SK-N-SH (cell line): ENCODE data around the gene DDIT3. TPM values are rescaled to one million over a fixed set of nuclear protein-coding genes. Genes with fewer than 3 reads are reported as not detected.

Source experiments
- CTCF ChIA-PET: fragments of 300-600, 350-600 bp; formaldehyde crosslinking; extraction: SDS; loops from one replicate; lab custom pipeline; 2021; lab: Yijun Ruan, JAX
- POLR2A ChIA-PET: fragments of 350-600 bp; sonication (Branson Sonifier 250); formaldehyde crosslinking; extraction: SDS; loops from one replicate; lab custom pipeline; 2020; ENCODE audit warnings: antibody characterized with exemption, inconsistent platforms; lab: Yijun Ruan, JAX
- DNase-seq: peaks from one replicate; pipeline ENCODE4 v3.0.0; 2012
- H2AFZ ChIP-seq: fragments of 200-600 bp; sonication (generic); 2 replicates; pipeline ENCODE4 v1.8.1; 2016; ENCODE audit warnings: antibody characterized with exemption, mild to moderate bottlenecking, low read depth
- H3F3A ChIP-seq: fragments of 200-600 bp; sonication (generic); replicated peaks from 2 replicates; pipeline ENCODE3; 2016; ENCODE audit warnings: antibody characterized with exemption, mild to moderate bottlenecking; ENCODE audit not compliant: insufficient read depth
- H3K27ac ChIP-seq, 2 experiments: fragments of 200-500 bp in 1 of 2; fragments of 200-600 bp in 1 of 2; sonication (Bioruptor generic) in 1 of 2; sonication (generic), shearing (Covaris generic) in 1 of 2; 2 replicates each; pipeline versions ENCODE4 v1.5.1 to v1.6.1; 2014 to 2016; ENCODE audit warnings: low read depth in 2 of 2, inconsistent platforms in 1 of 2, low read length in 1 of 2, mild to moderate bottlenecking in 1 of 2, mixed read lengths in 1 of 2
- H3K27me3 ChIP-seq: fragments of 200-600 bp; sonication (generic), shearing (Covaris generic); 2 replicates; pipeline ENCODE4 v1.6.1; 2016; ENCODE audit warnings: mixed run types; ENCODE audit not compliant: insufficient read depth
- H3K36me3 ChIP-seq, 2 experiments: fragments of 200-500 bp in 1 of 2; fragments of 200-600 bp in 1 of 2; sonication (Bioruptor generic) in 1 of 2; sonication (generic) in 1 of 2; replicated peaks in 1 of 2; 2 replicates each; pipeline versions ENCODE3 to v1.5.1; 2014 to 2016; ENCODE audit warnings: low read length in 1 of 2, mild to moderate bottlenecking in 1 of 2; ENCODE audit not compliant: insufficient read depth in 2 of 2, control insufficient read depth in 1 of 2
- H3K4me1 ChIP-seq, 2 experiments: fragments of 200-500 bp in 1 of 2; fragments of 200-600 bp in 1 of 2; sonication (Bioruptor generic) in 1 of 2; sonication (generic), shearing (Covaris generic) in 1 of 2; 2 replicates each; pipeline versions ENCODE4 v1.5.1 to v1.6.1; 2014 to 2016; ENCODE audit warnings: low read depth in 1 of 2, low read length in 1 of 2, mixed run types in 1 of 2; ENCODE audit not compliant: insufficient read depth in 2 of 2, control insufficient read depth in 1 of 2
- H3K4me2 ChIP-seq: fragments of 200-600 bp; sonication (generic), shearing (Covaris generic); 2 replicates; pipeline ENCODE4 v1.6.1; 2017; ENCODE audit warnings: mixed run types
- H3K4me3 ChIP-seq, 2 experiments: fragments of 200-500 bp in 1 of 2; fragments of 200-600 bp in 1 of 2; sonication (Bioruptor generic) in 1 of 2; sonication (generic), shearing (Covaris generic) in 1 of 2; 2 replicates each; pipeline versions ENCODE4 v1.5.1 to v1.8.1; 2014 to 2016; ENCODE audit warnings: low read depth in 2 of 2, inconsistent platforms in 1 of 2, low read length in 1 of 2, mild to moderate bottlenecking in 1 of 2, mixed read lengths in 1 of 2, moderate library complexity in 1 of 2
- H3K79me2 ChIP-seq: fragments of 200-600 bp; sonication (generic); 2 replicates; pipeline ENCODE4 v1.8.1; 2017; ENCODE audit warnings: mild to moderate bottlenecking; ENCODE audit not compliant: insufficient read depth
- H3K9ac ChIP-seq: fragments of 200-600 bp; sonication (generic); 2 replicates; pipeline ENCODE4 v1.6.1; 2017; ENCODE audit warnings: mixed run types
- H3K9me2 ChIP-seq: fragments of 200-600 bp; sonication (generic); 2 replicates; pipeline ENCODE4 v1.6.1; 2017; ENCODE audit warnings: mixed run types
- H3K9me3 ChIP-seq: fragments of 200-600 bp; sonication (generic); 2 replicates; pipeline ENCODE4 v1.6.1; 2017; ENCODE audit warnings: mixed run types, mild to moderate bottlenecking, moderate library complexity
- H4K20me1 ChIP-seq: fragments of 200-600 bp; sonication (generic); 2 replicates; pipeline ENCODE4 v1.6.1; 2017; ENCODE audit warnings: mild to moderate bottlenecking, mixed run types; ENCODE audit not compliant: insufficient read depth
- CHD2 ChIP-seq: fragments of 150-350 bp; IDR thresholded peaks from 2 replicates; pipeline ENCODE4 v1.6.1; 2018; ENCODE audit warnings: low read length; ENCODE audit not compliant: partially characterized antibody
- CTCF ChIP-seq: fragments of 200-600 bp; sonication (generic); IDR thresholded peaks from 2 replicates; pipeline ENCODE4 v1.6.1; 2017; ENCODE audit warnings: antibody characterized with exemption, mild to moderate bottlenecking, moderate library complexity
- ELF1 ChIP-seq: IDR thresholded peaks from 2 replicates; pipeline ENCODE4 v1.4.0; 2012
- FOSL2 ChIP-seq: IDR thresholded peaks from 2 replicates; pipeline ENCODE4 v1.4.0; 2012; ENCODE audit warnings: low read depth, mild to moderate bottlenecking, moderate library complexity, borderline replicate concordance
- IRF3 ChIP-seq: fragments of 150-350 bp; IDR thresholded peaks from 2 replicates; pipeline ENCODE4 v1.6.1; 2016; ENCODE audit warnings: mild to moderate bottlenecking, low read depth, low read length
- MAX ChIP-seq: IDR thresholded peaks from 2 replicates; pipeline ENCODE4 v1.4.0; 2012; ENCODE audit warnings: low read depth
- MEF2A ChIP-seq: IDR thresholded peaks from 2 replicates; pipeline ENCODE4 v1.4.0; 2012; ENCODE audit warnings: low read depth, borderline replicate concordance
- MXI1 ChIP-seq: IDR thresholded peaks from 2 replicates; pipeline ENCODE4 v1.6.1; 2012; ENCODE audit warnings: mild to moderate bottlenecking, low read depth, low read length, improper control_type of control experiment
- NFIC ChIP-seq: IDR thresholded peaks from 2 replicates; pipeline ENCODE4 v1.4.0; 2012; ENCODE audit warnings: borderline replicate concordance
- NRF1 ChIP-seq: IDR thresholded peaks from 2 replicates; pipeline ENCODE4 v1.6.1; 2012; ENCODE audit warnings: low read depth, mild to moderate bottlenecking, low read length
- PBX3 ChIP-seq: IDR thresholded peaks from 2 replicates; pipeline ENCODE4; 2012
- POLR2AphosphoS5 ChIP-seq: IDR thresholded peaks from 2 replicates; pipeline ENCODE4 v1.6.1; 2012; ENCODE audit warnings: low read depth, low read length
- RAD21 ChIP-seq: IDR thresholded peaks from 2 replicates; pipeline ENCODE4 v1.6.1; 2012; ENCODE audit warnings: mild to moderate bottlenecking, low read length
- RCOR1 ChIP-seq: fragments of 150-350 bp; IDR thresholded peaks from 2 replicates; pipeline ENCODE4 v1.6.1; 2017; ENCODE audit warnings: antibody characterized with exemption, low read length
- REST ChIP-seq: IDR thresholded peaks from 2 replicates; pipeline ENCODE4 v1.6.1; 2012; ENCODE audit warnings: mild to moderate bottlenecking, low read depth, low read length, moderate library complexity
- RXRA ChIP-seq: IDR thresholded peaks from 2 replicates; pipeline ENCODE4 v1.4.0; 2012; ENCODE audit warnings: low read depth, mild to moderate bottlenecking, borderline replicate concordance
- ZBTB33 ChIP-seq: IDR thresholded peaks from 2 replicates; pipeline ENCODE4 v1.4.0; 2012; ENCODE audit warnings: low read depth, borderline replicate concordance
- WGBS: methylation state at CpG from one replicate; pipeline ENCODE4 v1.1.6; 2017; ENCODE audit warnings: low lambda C conversion rate; 5-methylcytosine and 5-hydroxymethylcytosine counted together
- polyA plus RNA-seq, 3 experiments: library from polyadenylated mRNA; depleted of rRNA; stranded (reverse); fragments of >200 nt; gene quantifications; 2 replicates each; pipeline ENCODE4 v1.2.3, GENCODE V29; 2012

The DDIT3 gene
- polyA plus RNA-seq, 1 of the 3 experiments (the other 2 are of a cell fraction), result 26.3 TPM

- WGBS, result 87% methylated on average over 4 of the region's 4 CpGs
- H3F3A ChIP-seq, result peaks cover 23% of the 10 kb centered on the region
- DNase-seq, result no peak
- H4K20me1 ChIP-seq, result peaks cover 9% of the 10 kb centered on the region; the same call in 1 of the 2 replicates
- H3K27ac ChIP-seq, result no peak overlapping the region
- H2AFZ ChIP-seq, result no peak overlapping the region
- no peak overlapping the region for H3K4me3 ChIP-seq
- H3K4me2 ChIP-seq, result no peak overlapping the region
- peaks cover 11 to 26% of the 10 kb centered on the region in 2 experiments for H3K4me1 ChIP-seq
- no peaks in the 10 kb centered on the region for H3K27me3 ChIP-seq
- POLR2A ChIA-PET, result interaction anchor here (1.1 to 1.3 kb wide), 2 partner anchors 9 to 12 kb away, joined by 3 read pairs; no protein-coding TSS in a partner anchor
- no peaks in the 10 kb centered on the region for H3K9me2 ChIP-seq
- H3K9me3 ChIP-seq, result no peaks in the 10 kb centered on the region
- CTCF ChIA-PET, result interaction anchor here (1.0 to 1.4 kb wide), 3 partner anchors 11 to 199 kb away, joined by 3 to 5 read pairs (median 3); no protein-coding TSS in a partner anchor
- TF ChIP-seq NFIC (no peak), PBX3 (no peak), ZBTB33 (no peak), RAD21 (no peak), ELF1 (no peak), MXI1 (no peak), IRF3 (no peak), NRF1 (no peak), CTCF (no peak), FOSL2 (no peak), RXRA (no peak), CHD2 (no peak), MEF2A (no peak), MAX (no peak), POLR2AphosphoS5 (no peak), REST (no peak), RCOR1 (no peak)
- H3K36me3 ChIP-seq, result peaks cover 30 to 72% of the 10 kb centered on the region in 2 experiments
- peaks cover 28% of the 10 kb centered on the region for H3K79me2 ChIP-seq
- no peak overlapping the region for H3K9ac ChIP-seq
These were observed 6.3 kb upstream of the DDIT3 start for GRCh38 chr12:57526477-57527126.
